H1 (cell line): ENCODE data around the gene LONP2. TPM values are rescaled to one million over a fixed set of nuclear protein-coding genes. Genes with fewer than 3 reads are reported as not detected.

Source experiments
- CTCF ChIA-PET: fragments of 300-600 bp; sonication (Branson Sonifier 250); formaldehyde crosslinking; loops from one replicate; lab custom pipeline; 2021; ENCODE audit not compliant: partially characterized antibody; lab: Charles Lee
- POLR2A ChIA-PET: fragments of 300-600 bp; sonication (Branson Sonifier 250); formaldehyde crosslinking; loops from one replicate; lab custom pipeline; 2021; ENCODE audit warnings: inconsistent platforms; ENCODE audit not compliant: partially characterized antibody; lab: Charles Lee
- DNase-seq, 2 experiments: peaks; one replicate each; pipeline versions ENCODE4 v3.0.0 to v3.0.0-alpha.2; 2010 to 2022; ENCODE audit warnings: low spot score in 2 of 2, low read depth in 1 of 2, mixed read lengths in 1 of 2
- FAIRE-seq: peaks from 2 replicates; lab custom pipeline; 2011; peaks lifted over from hg19 to GRCh38; lab: Jason Lieb, UNC
- H2AFZ ChIP-seq: 2 replicates; pipeline ENCODE4 v1.8.1; 2012; ENCODE audit warnings: low read length, inconsistent platforms
- H2AK5ac ChIP-seq: 2 replicates; pipeline ENCODE4 v1.6.1; 2013; ENCODE audit warnings: low read depth, low read length
- H2BK120ac ChIP-seq: replicated peaks from 2 replicates; pipeline ENCODE3; 2013; ENCODE audit warnings: low read depth, low read length, inconsistent platforms
- H2BK12ac ChIP-seq: 2 replicates; pipeline ENCODE4 v1.6.1; 2013; ENCODE audit warnings: low read depth, low read length
- H2BK15ac ChIP-seq: 2 replicates; pipeline ENCODE4 v1.6.1; 2013; ENCODE audit warnings: low read length
- H2BK20ac ChIP-seq: 2 replicates; pipeline ENCODE4 v1.6.1; 2013; ENCODE audit warnings: low read length
- H2BK5ac ChIP-seq: 2 replicates; pipeline ENCODE4 v1.6.1; 2013; ENCODE audit warnings: low read depth, low read length
- H3K14ac ChIP-seq: 2 replicates; pipeline ENCODE4 v1.6.1; 2013; ENCODE audit warnings: inconsistent platforms; ENCODE audit not compliant: insufficient read length
- H3K18ac ChIP-seq: 2 replicates; pipeline ENCODE4 v1.6.1; 2013; ENCODE audit warnings: low read length; ENCODE audit errors: extremely low read depth
- H3K23ac ChIP-seq: 2 replicates; pipeline ENCODE4 v1.6.1; 2013; ENCODE audit warnings: inconsistent platforms; ENCODE audit not compliant: insufficient read length
- H3K23me2 ChIP-seq: 2 replicates; pipeline ENCODE4 v1.6.1; 2013; ENCODE audit warnings: low read depth, low read length
- H3K27ac ChIP-seq: 2 replicates; pipeline ENCODE4 v1.6.1; 2011; ENCODE audit warnings: low read depth, low read length, inconsistent platforms
- H3K27me3 ChIP-seq, 4 experiments: replicated peaks in 1 of 4; 1 replicate in 1 of 4; 2 replicates in 3 of 4; pipeline versions ENCODE4 v1.6.1 to v1.8.1; 2011 to 2013; ENCODE audit warnings: low read length in 3 of 4, mild to moderate bottlenecking in 3 of 4, inconsistent platforms in 2 of 4, mixed read lengths in 2 of 4, moderate library complexity in 1 of 4; ENCODE audit not compliant: control insufficient read depth in 3 of 4, insufficient read depth in 3 of 4; ENCODE audit errors: extremely low read depth in 1 of 4
- H3K36me3 ChIP-seq, 4 experiments: 2 replicates each; pipeline versions ENCODE4 v1.6.1 to v1.8.1; 2011 to 2013; ENCODE audit warnings: mild to moderate bottlenecking in 4 of 4, low read length in 3 of 4, moderate library complexity in 2 of 4, control low read depth in 1 of 4, inconsistent platforms in 1 of 4; ENCODE audit not compliant: insufficient read depth in 4 of 4, control insufficient read depth in 2 of 4
- H3K4ac ChIP-seq: replicated peaks from 2 replicates; pipeline ENCODE3; 2013; ENCODE audit warnings: low read length, low read depth, mixed read lengths, inconsistent platforms; ENCODE audit not compliant: insufficient read length
- H3K4me1 ChIP-seq, 4 experiments: replicated peaks in 1 of 4; 1 replicate in 1 of 4; 2 replicates in 3 of 4; pipeline versions ENCODE4 v1.6.1 to v1.8.1; 2011 to 2013; ENCODE audit warnings: low read length in 3 of 4, inconsistent platforms in 2 of 4, mixed read lengths in 1 of 4; ENCODE audit not compliant: insufficient read depth in 4 of 4, control insufficient read depth in 3 of 4
- H3K4me2 ChIP-seq, 2 experiments: 2 replicates each; pipeline versions ENCODE4 v1.6.1 to v1.8.1; 2011 to 2013; ENCODE audit warnings: low read depth in 2 of 2, low read length in 2 of 2, control low read depth in 1 of 2, inconsistent platforms in 1 of 2, mild to moderate bottlenecking in 1 of 2; ENCODE audit not compliant: insufficient read depth in 1 of 2
- H3K4me3 ChIP-seq, 4 experiments: fragments of 200-600, 300-600 bp in 1 of 4; sonication (generic), shearing (Covaris generic), sonication (Bioruptor Twin) in 1 of 4; 2 replicates each; pipeline versions ENCODE4 v1.5.1 to v1.8.1; 2011 to 2016; ENCODE audit warnings: low read length in 4 of 4, low read depth in 3 of 4, control low read depth in 2 of 4, inconsistent platforms in 2 of 4, mild to moderate bottlenecking in 2 of 4, mixed read lengths in 1 of 4, moderate library complexity in 1 of 4; ENCODE audit not compliant: insufficient read depth in 2 of 4; ENCODE audit errors: extremely low read depth in 1 of 4
- H3K56ac ChIP-seq: replicated peaks from 2 replicates; pipeline ENCODE3; 2013; ENCODE audit warnings: low read depth, mild to moderate bottlenecking, mixed read lengths, low read length, inconsistent platforms; ENCODE audit not compliant: insufficient read length
- H3K79me1 ChIP-seq: 2 replicates; pipeline ENCODE4 v1.6.1; 2013; ENCODE audit warnings: low read depth, low read length, control low read depth
- H3K79me2 ChIP-seq, 2 experiments: 2 replicates each; pipeline versions ENCODE4 v1.6.1 to v1.8.1; 2012 to 2013; ENCODE audit warnings: low read length in 2 of 2, mild to moderate bottlenecking in 2 of 2, inconsistent platforms in 1 of 2; ENCODE audit not compliant: insufficient read depth in 2 of 2, control insufficient read depth in 1 of 2
- H3K9ac ChIP-seq, 4 experiments: replicated peaks in 1 of 4; 1 replicate in 1 of 4; 2 replicates in 3 of 4; pipeline versions ENCODE4 v1.6.1 to v1.8.1; 2011 to 2013; ENCODE audit warnings: low read depth in 3 of 4, low read length in 3 of 4, control low read depth in 2 of 4, mild to moderate bottlenecking in 2 of 4, moderate library complexity in 2 of 4, inconsistent platforms in 1 of 4; ENCODE audit errors: extremely low read depth in 1 of 4
- H3K9me3 ChIP-seq, 2 experiments: 2 replicates each; pipeline versions ENCODE4 v1.6.1 to v1.8.1; 2012 to 2013; ENCODE audit warnings: mild to moderate bottlenecking in 2 of 2, moderate library complexity in 2 of 2, control low read depth in 1 of 2, inconsistent platforms in 1 of 2, low read depth in 1 of 2, low read length in 1 of 2, mixed read lengths in 1 of 2; ENCODE audit not compliant: insufficient read depth in 2 of 2
- H4K20me1 ChIP-seq, 2 experiments: replicated peaks in 1 of 2; 2 replicates each; pipeline versions ENCODE3 to v1.8.1; 2011 to 2013; ENCODE audit warnings: inconsistent platforms in 2 of 2, low read length in 2 of 2, mild to moderate bottlenecking in 1 of 2; ENCODE audit not compliant: insufficient read depth in 2 of 2, control insufficient read depth in 1 of 2
- H4K5ac ChIP-seq: 2 replicates; pipeline ENCODE4 v1.6.1; 2013; ENCODE audit warnings: low read length, low read depth, mixed read lengths, inconsistent platforms; ENCODE audit not compliant: insufficient read length
- H4K8ac ChIP-seq: 2 replicates; pipeline ENCODE4 v1.8.0; 2013; ENCODE audit warnings: mild to moderate bottlenecking, moderate library complexity, low read length, inconsistent platforms; ENCODE audit not compliant: insufficient read depth; ENCODE audit errors: extremely low read depth
- H4K91ac ChIP-seq: replicated peaks from 2 replicates; pipeline ENCODE3; 2013; ENCODE audit warnings: low read length, mixed read lengths, inconsistent platforms; ENCODE audit not compliant: insufficient read length
- CHD1 ChIP-seq: IDR thresholded peaks from 2 replicates; pipeline ENCODE4 v1.6.1; 2012; ENCODE audit warnings: low read depth, low read length, improper control_type of control experiment
- WGBS, 2 experiments: shearing (Covaris generic) in 1 of 2; methylation state at CpG; one replicate each; pipeline versions ENCODE4 v1.1.6 to v1.1.7; 2013 to 2015; ENCODE audit warnings: low lambda C conversion rate in 2 of 2, mixed read lengths in 2 of 2, inconsistent platforms in 1 of 2, low coverage in 1 of 2, missing lambda C conversion rate in 1 of 2; ENCODE audit not compliant: insufficient replicate concordance in 2 of 2, insufficient coverage in 1 of 2, insufficient read length in 1 of 2; ENCODE audit errors: extremely low coverage in 1 of 2, missing lambda C conversion rate in 1 of 2; 5-methylcytosine and 5-hydroxymethylcytosine counted together
- polyA plus RNA-seq, 7 experiments: library from polyadenylated mRNA; depleted of rRNA in 3 of 7; stranded (reverse) in 5 of 7; unstranded in 2 of 7; fragments of >200 nt in 5 of 7; fragments of 200-250 nt in 2 of 7; gene quantifications; 1 replicate in 5 of 7; 2 replicates in 1 of 7; 4 replicates in 1 of 7; pipeline versions ENCODE4 v1.2.1 to v1.2.3, GENCODE V29; 2011 to 2013; ENCODE audit warnings: missing spikeins in 2 of 7, mixed read lengths in 2 of 7
- total RNA-seq: library from RNA; stranded (reverse); fragmentation: NEBNext Ultra II Directional; extraction: Animal tissue kit (Norgen Biotek cat#: 25700); gene quantifications from 2 replicates; pipeline ENCODE4 v1.2.1, GENCODE V29; 2021

Gene LONP2
- total and polyA plus RNA-seq, 2 of the 8 experiments (the other 6 are each of a cell fraction or from before 2014, with no cell fraction given): 8.1 to 23.1 TPM

GRCh38 chr16:48252013-48252412 is 7.9 kb downstream of the LONP2 start:
- WGBS, 2 experiments: 85% methylated on average over 5 of the region's 5 CpGs; no CpG with 5 or more reads in 1 of the 2 experiments
- Histone ChIP-seq H3K9me3 (no peaks in the 10 kb centered on the region), H2BK5ac (no peak overlapping the region), H4K8ac (no peak overlapping the region), H4K5ac (no peak overlapping the region), H2BK12ac (no peak overlapping the region), H2BK20ac (no peak overlapping the region), H3K36me3 (no peaks in the 10 kb centered on the region; a peak in 1 of 8 replicates), H3K18ac (no peak overlapping the region), H3K4me1 (no peaks in the 10 kb centered on the region), H3K14ac (no peak overlapping the region), H3K56ac (no peak overlapping the region), H2BK15ac (no peak overlapping the region), H3K9ac (no peak overlapping the region), H2AFZ (no peak overlapping the region), H3K4ac (no peak overlapping the region), H3K23me2 (no peaks in the 10 kb centered on the region), H3K79me1 (no peaks in the 10 kb centered on the region), H4K91ac (no peak overlapping the region), H3K23ac (no peak overlapping the region), H3K4me3 (no peak overlapping the region), H3K27ac (no peak overlapping the region), H2AK5ac (no peak overlapping the region), H3K4me2 (no peak overlapping the region), H2BK120ac (no peak overlapping the region), H4K20me1 (no peaks in the 10 kb centered on the region), H3K27me3 (no peaks in the 10 kb centered on the region), H3K79me2 (peaks cover 2 to 5% of the 10 kb centered on the region in 2 experiments; a peak in 2 of 4 replicates)
- no peak for DNase-seq
- no peak for TF ChIP-seq CHD1
- no peak for FAIRE-seq
- ChIA-PET CTCF (no interaction called here), POLR2A (interaction anchor here (0.7 kb wide), 1 partner anchor 21 kb away, joined by 3 read pairs; no protein-coding TSS in a partner anchor)
